D721Med (cell line): ENCODE measurements around the gene ZIC2.

Source experiments
- DNase-seq: peaks from one replicate; pipeline ENCODE4 v3.0.0; 2011; ENCODE audit warnings: low spot score; ENCODE audit not compliant: insufficient read length
- FAIRE-seq: peaks from 2 replicates; lab custom pipeline; 2011; peaks lifted over from hg19 to GRCh38; lab: Jason Lieb, UNC
- TF ChIP-seq, protein P1 (sequence below): IDR thresholded peaks from 2 replicates; pipeline ENCODE4 v1.5.1; 2012; ENCODE audit warnings: mild to moderate bottlenecking, control low read depth; ENCODE audit not compliant: insufficient read depth; ENCODE audit errors: missing control alignments

ZIC2 gene

GRCh38 chr13:99955107-99955746, 26.4 kb upstream of the ZIC2 start:
- TF ChIP-seq, protein P1, sequence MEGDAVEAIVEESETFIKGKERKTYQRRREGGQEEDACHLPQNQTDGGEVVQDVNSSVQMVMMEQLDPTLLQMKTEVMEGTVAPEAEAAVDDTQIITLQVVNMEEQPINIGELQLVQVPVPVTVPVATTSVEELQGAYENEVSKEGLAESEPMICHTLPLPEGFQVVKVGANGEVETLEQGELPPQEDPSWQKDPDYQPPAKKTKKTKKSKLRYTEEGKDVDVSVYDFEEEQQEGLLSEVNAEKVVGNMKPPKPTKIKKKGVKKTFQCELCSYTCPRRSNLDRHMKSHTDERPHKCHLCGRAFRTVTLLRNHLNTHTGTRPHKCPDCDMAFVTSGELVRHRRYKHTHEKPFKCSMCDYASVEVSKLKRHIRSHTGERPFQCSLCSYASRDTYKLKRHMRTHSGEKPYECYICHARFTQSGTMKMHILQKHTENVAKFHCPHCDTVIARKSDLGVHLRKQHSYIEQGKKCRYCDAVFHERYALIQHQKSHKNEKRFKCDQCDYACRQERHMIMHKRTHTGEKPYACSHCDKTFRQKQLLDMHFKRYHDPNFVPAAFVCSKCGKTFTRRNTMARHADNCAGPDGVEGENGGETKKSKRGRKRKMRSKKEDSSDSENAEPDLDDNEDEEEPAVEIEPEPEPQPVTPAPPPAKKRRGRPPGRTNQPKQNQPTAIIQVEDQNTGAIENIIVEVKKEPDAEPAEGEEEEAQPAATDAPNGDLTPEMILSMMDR = no peak
- no peak for FAIRE-seq
- DNase-seq = no peak

DNA sequence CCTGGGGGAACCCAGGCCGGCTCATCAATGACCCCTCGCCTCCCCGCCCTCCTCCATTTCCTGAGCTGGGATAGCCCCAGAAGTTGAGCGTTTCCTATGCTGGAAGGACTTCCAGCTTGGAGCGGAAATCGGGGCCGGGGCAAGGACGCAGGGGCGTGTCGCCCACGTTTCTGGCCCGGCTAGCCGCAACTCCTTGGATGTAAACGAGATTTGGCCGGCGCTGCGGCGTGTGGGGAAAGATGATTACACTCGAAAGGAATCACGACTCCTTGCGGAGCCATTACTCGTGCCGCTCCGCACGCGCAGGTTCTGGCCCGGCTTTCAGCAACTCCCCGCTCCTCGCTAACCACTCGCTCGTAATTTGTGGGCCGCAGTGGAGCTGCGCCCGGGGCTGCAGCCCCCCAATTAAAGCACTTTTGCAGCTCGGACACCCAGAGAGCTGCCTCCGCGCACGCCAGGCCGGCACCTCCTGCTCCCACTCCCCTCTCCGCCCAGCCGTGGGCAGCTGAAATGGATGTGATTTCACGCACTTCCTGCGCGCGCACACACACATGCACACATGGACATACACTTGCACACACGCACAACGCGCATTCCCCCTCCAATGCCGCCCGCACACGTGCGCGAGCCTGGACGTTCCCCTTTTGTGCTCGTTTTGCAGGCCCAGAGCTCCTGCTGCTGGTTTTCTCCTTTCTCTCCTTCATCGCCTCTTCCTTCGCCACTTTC, 25.7 kb upstream of the ZIC2 start:
- TF ChIP-seq, protein P1 = no peak
- no peak for FAIRE-seq
- DNase-seq = no peak

- TF ChIP-seq, protein P1 = no peak
- no peak for FAIRE-seq
- no peak for DNase-seq
These were observed 24.9 kb upstream of the ZIC2 start for GRCh38 chr13:99956473-99957349.

DNA sequence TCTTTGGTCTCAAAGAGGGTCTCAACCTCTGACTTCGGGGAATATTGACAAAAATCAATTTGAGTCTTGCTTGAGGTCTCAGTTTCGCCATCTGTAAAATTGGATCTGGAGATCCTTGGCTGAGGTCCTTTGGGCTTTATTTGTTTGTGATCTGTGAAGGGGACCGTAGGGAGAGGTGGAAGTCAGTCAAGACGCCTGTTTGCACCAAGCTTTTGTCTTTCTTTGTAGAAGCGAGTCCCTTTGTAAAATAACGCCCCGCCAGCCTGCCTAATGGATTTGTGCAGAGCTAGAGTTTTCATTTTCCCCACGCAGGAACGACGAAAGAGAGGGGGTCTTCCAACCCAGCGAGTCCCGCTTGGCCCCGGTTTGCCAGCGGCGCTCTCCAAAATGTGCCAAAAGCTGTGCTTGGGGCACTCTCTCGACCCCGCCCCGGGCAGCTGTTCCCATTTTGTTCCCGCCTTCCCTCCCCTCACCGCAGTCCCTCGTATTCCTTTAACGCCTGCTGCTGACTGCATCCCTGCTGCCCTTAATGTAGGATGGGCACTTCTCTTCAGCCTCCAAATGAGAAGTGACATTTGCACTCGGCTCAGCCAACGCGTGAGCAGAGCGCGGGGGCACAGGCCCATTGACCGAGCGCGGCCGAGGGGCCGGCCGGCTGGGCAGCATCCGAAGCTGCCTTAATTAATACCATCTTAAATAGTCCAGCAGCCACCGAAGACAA, 23.0 kb upstream of the ZIC2 start:
- TF ChIP-seq, protein P1 = no peak
- no peak for FAIRE-seq
- DNase-seq = no peak

DNA sequence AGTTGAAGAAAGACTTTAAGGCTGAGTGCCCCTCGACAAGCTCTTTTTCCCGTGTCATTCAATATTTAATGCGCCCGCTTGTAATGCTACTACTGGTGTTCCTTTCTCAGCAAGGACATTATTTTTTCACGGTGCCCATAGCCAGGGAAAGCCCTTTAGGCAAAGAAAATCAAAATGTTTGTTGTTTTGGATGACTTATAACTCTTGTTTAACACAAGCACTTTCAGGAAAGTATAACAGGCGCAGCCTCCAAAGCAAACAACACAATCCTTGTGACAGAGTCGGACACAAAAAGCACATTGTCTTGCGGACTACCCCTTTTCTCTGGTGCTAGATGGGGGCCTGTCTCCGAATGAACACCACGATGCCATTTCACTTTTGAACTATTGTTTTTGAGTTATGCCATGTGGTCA, 22.5 kb upstream of the ZIC2 start:
- no peak for FAIRE-seq
- TF ChIP-seq, protein P1 = no peak
- no peak for DNase-seq

- no peak for DNase-seq
- FAIRE-seq = no peak
- TF ChIP-seq, protein P1 = no peak
These were observed 21.9 kb upstream of the ZIC2 start for GRCh38 chr13:99959540-99960230.
